MM.1S (cell line): ENCODE measurements around the gene PIEZO2.

Source experiments
- DNase-seq: peaks from one replicate; pipeline ENCODE4 v3.0.0-alpha.2; 2015
- H2AFZ ChIP-seq: fragments of 300-600 bp; sonication (generic); 2 replicates; pipeline ENCODE4 v1.6.0; 2016; ENCODE audit warnings: antibody characterized with exemption, low read length
- H3F3A ChIP-seq: fragments of 300-600 bp; sonication (generic); 2 replicates; pipeline ENCODE4 v1.6.1; 2016; ENCODE audit warnings: mild to moderate bottlenecking, antibody characterized with exemption, low read length, moderate library complexity, mixed read lengths; ENCODE audit not compliant: insufficient read depth
- H3K27ac ChIP-seq: fragments of 300-600 bp; sonication (generic); 2 replicates; pipeline ENCODE4 v1.5.1; 2016; ENCODE audit warnings: mild to moderate bottlenecking, low read length
- H3K27me3 ChIP-seq: fragments of 300-600 bp; sonication (generic); replicated peaks from 2 replicates; pipeline ENCODE4 v1.6.0; 2016; ENCODE audit warnings: low read length; ENCODE audit not compliant: insufficient read depth
- H3K36me3 ChIP-seq: fragments of 300-600 bp; sonication (generic); replicated peaks from 2 replicates; pipeline ENCODE4 v1.6.1; 2016; ENCODE audit warnings: mild to moderate bottlenecking, low read length, mixed read lengths; ENCODE audit not compliant: insufficient read depth
- H3K4me1 ChIP-seq: fragments of 300-600 bp; sonication (generic); 2 replicates; pipeline ENCODE4 v1.6.1; 2016; ENCODE audit warnings: low read length, mixed read lengths
- H3K4me2 ChIP-seq: fragments of 300-600 bp; sonication (generic); 2 replicates; pipeline ENCODE4 v1.6.0; 2016; ENCODE audit warnings: low read depth, low read length
- H3K4me3 ChIP-seq: fragments of 300-600 bp; sonication (generic); 2 replicates; pipeline ENCODE4 v1.5.1; 2016; ENCODE audit warnings: low read length, mixed read lengths
- H3K79me2 ChIP-seq: fragments of 300-600 bp; sonication (generic); 2 replicates; pipeline ENCODE4 v1.6.1; 2016; ENCODE audit warnings: mixed run types, low read length, mixed read lengths
- H3K9ac ChIP-seq: fragments of 300-600 bp; sonication (generic); 2 replicates; pipeline ENCODE4 v1.6.1; 2016; ENCODE audit warnings: low read length, mixed read lengths
- H3K9me2 ChIP-seq: fragments of 300-600 bp; sonication (generic); replicated peaks from 2 replicates; pipeline ENCODE4 v1.6.1; 2016; ENCODE audit warnings: mild to moderate bottlenecking, low read length, mixed read lengths; ENCODE audit not compliant: insufficient read depth
- H3K9me3 ChIP-seq: fragments of 300-600 bp; sonication (generic); replicated peaks from 2 replicates; pipeline ENCODE4 v1.6.1; 2016; ENCODE audit warnings: mild to moderate bottlenecking, low read length, mixed read lengths; ENCODE audit not compliant: insufficient read depth
- H4K20me1 ChIP-seq: fragments of 300-600 bp; sonication (generic); 2 replicates; pipeline ENCODE4 v1.6.1; 2016; ENCODE audit warnings: mild to moderate bottlenecking, low read length, moderate library complexity, mixed read lengths; ENCODE audit not compliant: insufficient read depth
- EZH2 ChIP-seq: fragments of 300-600 bp; sonication (generic); optimal IDR thresholded peaks from 2 replicates; pipeline ENCODE3; 2017; ENCODE audit warnings: low read depth, mild to moderate bottlenecking, antibody characterized with exemption, low read length, mixed read lengths
- EZH2phosphoT487 ChIP-seq: fragments of 300-600 bp; sonication (generic); IDR thresholded peaks from 2 replicates; pipeline ENCODE4 v1.6.1; 2018; ENCODE audit warnings: antibody characterized with exemption, low read length
- TF ChIP-seq, protein P1 (sequence below): fragments of 300-600 bp; sonication (generic); IDR thresholded peaks from 2 replicates; pipeline ENCODE4 v1.5.1; 2016; ENCODE audit warnings: antibody characterized with exemption, low read length, mixed read lengths

PIEZO2 gene

DNA sequence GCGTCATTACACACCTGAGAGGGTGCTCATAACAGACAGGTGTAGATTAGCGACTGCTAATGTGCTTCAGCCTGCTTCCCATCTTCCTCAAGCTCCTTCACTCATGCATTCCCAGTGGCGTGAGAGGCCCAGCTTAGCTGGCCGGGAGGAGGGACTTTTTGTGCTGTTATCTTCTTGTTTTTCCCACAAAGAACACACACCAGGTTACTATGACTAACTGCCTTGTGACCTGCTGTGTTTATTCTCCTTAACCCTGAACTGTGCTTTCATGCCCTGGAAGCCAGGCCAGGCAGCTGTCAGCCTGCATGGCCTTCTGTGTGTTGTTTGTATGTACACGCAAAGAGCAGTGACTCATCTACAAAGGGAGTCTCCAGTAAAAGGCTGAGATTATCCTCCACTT, 143.8 kb downstream of the PIEZO2 start:
- Histone ChIP-seq H3F3A (no peaks in the 10 kb centered on the region), H3K4me2 (no peak overlapping the region), H3K9me2 (no peaks in the 10 kb centered on the region), H3K9me3 (no peaks in the 10 kb centered on the region), H3K4me3 (no peak overlapping the region), H3K36me3 (no peaks in the 10 kb centered on the region), H3K27me3 (no peaks in the 10 kb centered on the region), H3K27ac (no peak overlapping the region), H3K4me1 (no peaks in the 10 kb centered on the region), H3K9ac (no peak overlapping the region), H3K79me2 (no peaks in the 10 kb centered on the region), H4K20me1 (no peaks in the 10 kb centered on the region), H2AFZ (no peak overlapping the region)
- DNase-seq = no peak
- TF ChIP-seq, protein P1, sequence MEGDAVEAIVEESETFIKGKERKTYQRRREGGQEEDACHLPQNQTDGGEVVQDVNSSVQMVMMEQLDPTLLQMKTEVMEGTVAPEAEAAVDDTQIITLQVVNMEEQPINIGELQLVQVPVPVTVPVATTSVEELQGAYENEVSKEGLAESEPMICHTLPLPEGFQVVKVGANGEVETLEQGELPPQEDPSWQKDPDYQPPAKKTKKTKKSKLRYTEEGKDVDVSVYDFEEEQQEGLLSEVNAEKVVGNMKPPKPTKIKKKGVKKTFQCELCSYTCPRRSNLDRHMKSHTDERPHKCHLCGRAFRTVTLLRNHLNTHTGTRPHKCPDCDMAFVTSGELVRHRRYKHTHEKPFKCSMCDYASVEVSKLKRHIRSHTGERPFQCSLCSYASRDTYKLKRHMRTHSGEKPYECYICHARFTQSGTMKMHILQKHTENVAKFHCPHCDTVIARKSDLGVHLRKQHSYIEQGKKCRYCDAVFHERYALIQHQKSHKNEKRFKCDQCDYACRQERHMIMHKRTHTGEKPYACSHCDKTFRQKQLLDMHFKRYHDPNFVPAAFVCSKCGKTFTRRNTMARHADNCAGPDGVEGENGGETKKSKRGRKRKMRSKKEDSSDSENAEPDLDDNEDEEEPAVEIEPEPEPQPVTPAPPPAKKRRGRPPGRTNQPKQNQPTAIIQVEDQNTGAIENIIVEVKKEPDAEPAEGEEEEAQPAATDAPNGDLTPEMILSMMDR = no peak
- TF ChIP-seq EZH2phosphoT487 = no peak
- no peak for TF ChIP-seq EZH2

DNA sequence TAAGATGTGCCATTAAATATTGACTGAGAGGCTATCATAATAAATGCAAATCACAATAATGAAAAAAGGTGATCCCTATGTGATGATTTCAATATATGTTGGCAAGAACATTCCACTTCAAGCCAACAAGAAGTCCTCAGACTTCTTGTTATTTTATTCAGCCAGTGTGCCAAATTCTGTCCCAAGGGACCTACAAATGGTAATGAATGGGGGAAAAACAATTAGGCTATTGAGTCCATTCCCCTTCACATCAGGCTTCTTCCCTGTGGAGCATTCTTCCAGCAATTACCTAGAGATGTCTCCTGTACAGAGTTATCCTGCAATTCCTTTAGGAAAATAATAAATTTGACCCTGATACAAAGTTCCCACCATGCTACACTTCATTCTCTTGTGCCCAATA, 144.4 kb downstream of the PIEZO2 start:
- DNase-seq = no peak
- no peaks in the 10 kb centered on the region for H3K9me2 ChIP-seq
- no peaks in the 10 kb centered on the region for H3F3A ChIP-seq
- no peak for TF ChIP-seq EZH2phosphoT487
- TF ChIP-seq, protein P1 = no peak
- TF ChIP-seq EZH2 = no peak
- no peaks in the 10 kb centered on the region for H3K79me2 ChIP-seq
- H3K9me3 ChIP-seq = no peaks in the 10 kb centered on the region
- H3K36me3 ChIP-seq = no peaks in the 10 kb centered on the region
- no peak overlapping the region for H3K4me3 ChIP-seq
- no peaks in the 10 kb centered on the region for H3K27me3 ChIP-seq
- no peak overlapping the region for H3K27ac ChIP-seq
- no peaks in the 10 kb centered on the region for H4K20me1 ChIP-seq
- no peak overlapping the region for H3K4me2 ChIP-seq
- no peaks in the 10 kb centered on the region for H3K4me1 ChIP-seq
- H2AFZ ChIP-seq = no peak overlapping the region
- H3K9ac ChIP-seq = no peak overlapping the region

DNA sequence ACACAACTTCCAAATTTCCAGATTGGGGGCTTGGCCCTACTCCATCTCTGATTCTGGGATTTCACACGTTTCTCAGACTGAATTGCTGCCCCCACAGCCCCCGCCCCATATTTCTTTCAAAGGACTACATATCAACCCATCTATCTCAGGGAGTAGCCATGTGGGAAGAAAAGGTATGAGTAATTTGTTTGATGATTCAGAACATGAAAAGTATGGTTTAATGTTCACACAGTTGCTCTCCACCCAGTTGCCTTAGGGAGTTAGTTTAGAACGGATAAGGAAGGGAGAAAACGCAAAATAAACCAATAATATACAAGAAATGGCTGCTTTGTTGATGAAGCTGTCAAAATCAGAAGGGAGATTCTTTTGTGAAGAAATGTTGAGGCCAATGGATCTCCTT, 145.1 kb downstream of the PIEZO2 start:
- no peaks in the 10 kb centered on the region for H4K20me1 ChIP-seq
- no peak for DNase-seq
- no peaks in the 10 kb centered on the region for H3F3A ChIP-seq
- H3K9me2 ChIP-seq = no peaks in the 10 kb centered on the region
- TF ChIP-seq, protein P1 = no peak
- TF ChIP-seq EZH2 (no peak), EZH2phosphoT487 (no peak)
- no peaks in the 10 kb centered on the region for H3K27me3 ChIP-seq
- H3K79me2 ChIP-seq = no peaks in the 10 kb centered on the region
- H3K27ac ChIP-seq = no peak overlapping the region
- H3K9me3 ChIP-seq = no peaks in the 10 kb centered on the region
- H3K4me1 ChIP-seq = no peaks in the 10 kb centered on the region
- no peak overlapping the region for H3K4me3 ChIP-seq
- no peaks in the 10 kb centered on the region for H3K36me3 ChIP-seq
- H2AFZ ChIP-seq = no peak overlapping the region
- no peak overlapping the region for H3K4me2 ChIP-seq
- no peak overlapping the region for H3K9ac ChIP-seq
